A549 (cell line): ENCODE results near the gene FOXA1. TPM values are rescaled to one million over a fixed set of nuclear protein-coding genes. Genes with fewer than 3 reads are reported as not detected.

Experiments
- ATAC-seq, 2 experiments: fragments of 200-7000 bp in 1 of 2; fragments of >200 bp in 1 of 2; cut with Nextera tagmentation in 1 of 2; cut with Tn5 transposase in 1 of 2; 3 replicates each; pipeline versions ENCODE4 v1.8.0 to v1.9.1; 2018 to 2020; ENCODE audit warnings: mild to moderate bottlenecking in 1 of 2, moderate library complexity in 1 of 2
- CTCF ChIA-PET: fragments of 300-600 bp; sonication (Branson Sonifier 250); formaldehyde crosslinking; extraction: SDS; loops from one replicate; lab custom pipeline; 2021; ENCODE audit warnings: antibody characterized with exemption, inconsistent platforms; lab: Yijun Ruan, JAX
- POLR2A ChIA-PET: fragments of 350-600 bp; formaldehyde crosslinking; extraction: SDS; loops from one replicate; lab custom pipeline; 2021; ENCODE audit warnings: antibody characterized with exemption, inconsistent platforms; lab: Yijun Ruan, JAX
- DNase-seq, 2 experiments: peaks; one replicate each; pipeline versions ENCODE4 v3.0.0 to v3.0.0-alpha.2; 2011 to 2016; ENCODE audit warnings: low read depth in 1 of 2, low spot score in 1 of 2
- FAIRE-seq: peaks from 2 replicates; lab custom pipeline; 2011; peaks lifted over from hg19 to GRCh38; lab: Jason Lieb, UNC
- H3K27ac ChIP-seq, 2 experiments: fragments of >200 bp; sonication (Bioruptor Twin); formaldehyde crosslinking; 3 replicates each; pipeline ENCODE4 v1.5.1; 2016 to 2017
- H3K4me1 ChIP-seq: fragments of >200 bp; sonication (Bioruptor Twin); formaldehyde crosslinking; 3 replicates; pipeline ENCODE4 v1.6.1; 2016
- H3K4me2 ChIP-seq: fragments of >200 bp; sonication (Bioruptor Twin); formaldehyde crosslinking; 3 replicates; pipeline ENCODE4 v1.6.1; 2016
- H3K4me3 ChIP-seq: fragments of >200 bp; sonication (Bioruptor Twin); formaldehyde crosslinking; 3 replicates; pipeline ENCODE4 v1.5.1; 2016
- H3K9me3 ChIP-seq: fragments of >200 bp; sonication (Bioruptor Twin); formaldehyde crosslinking; 3 replicates; pipeline ENCODE4 v1.6.1; 2016
- CBX2 ChIP-seq: fragments of 200-600 bp; sonication (generic); IDR thresholded peaks from 2 replicates; pipeline ENCODE4 v1.6.1; 2016; ENCODE audit warnings: low read depth, mild to moderate bottlenecking, borderline replicate concordance
- CBX8 ChIP-seq: fragments of 200-600 bp; sonication (generic); IDR thresholded peaks from 2 replicates; pipeline ENCODE4 v1.6.1; 2016
- CHD4 ChIP-seq: fragments of 200-600 bp; sonication (generic); IDR thresholded peaks from 2 replicates; pipeline ENCODE4 v1.6.1; 2016; ENCODE audit warnings: antibody characterized with exemption, mild to moderate bottlenecking, borderline replicate concordance
- EHF ChIP-seq: fragments of 250-450 bp; sonication (Bioruptor Pico); IDR thresholded peaks from 2 replicates; pipeline ENCODE4 v1.5.0; 2020; ENCODE audit warnings: mild to moderate bottlenecking
- EP300 ChIP-seq, 2 experiments: fragments of >200 bp; sonication (Bioruptor Twin); formaldehyde crosslinking; IDR thresholded peaks; 2 replicates in 1 of 2; 3 replicates in 1 of 2; pipeline ENCODE4 v1.6.1; 2016 to 2017
- ESRRA ChIP-seq: fragments of 150-350 bp; IDR thresholded peaks from 2 replicates; pipeline ENCODE4 v1.6.1; 2014; ENCODE audit warnings: mild to moderate bottlenecking, low read length, borderline replicate concordance
- FOSL2 ChIP-seq, 2 experiments: fragments of 450-650 bp in 1 of 2; fragments of >200 bp in 1 of 2; sonication (Bioruptor Twin) in 1 of 2; formaldehyde crosslinking; IDR thresholded peaks; 2 replicates each; pipeline versions ENCODE4 v1.5.0 to v1.6.1; 2016 to 2020; ENCODE audit warnings: mild to moderate bottlenecking in 1 of 2, moderate library complexity in 1 of 2
- FOXS1 ChIP-seq: fragments of 250-450 bp; sonication (Bioruptor Pico); IDR thresholded peaks from 2 replicates; pipeline ENCODE4 v1.5.0; 2020; ENCODE audit warnings: mild to moderate bottlenecking, moderate library complexity
- GATA3 ChIP-seq: IDR thresholded peaks from 2 replicates; pipeline ENCODE4 v1.6.1; 2012; ENCODE audit warnings: borderline replicate concordance
- HEYL ChIP-seq: fragments of 250-450 bp; sonication (Bioruptor Pico); IDR thresholded peaks from 2 replicates; pipeline ENCODE4 v1.8.0; 2021; ENCODE audit warnings: mild to moderate bottlenecking, moderate library complexity
- HOXB13 ChIP-seq: fragments of 250-450 bp; sonication (Bioruptor Pico); IDR thresholded peaks from 2 replicates; pipeline ENCODE4 v1.5.0; 2020; ENCODE audit warnings: low read depth, mild to moderate bottlenecking, moderate library complexity
- HOXB5 ChIP-seq: fragments of 250-450 bp; sonication (Bioruptor Pico); IDR thresholded peaks from 2 replicates; pipeline ENCODE4 v1.5.0; 2020; ENCODE audit warnings: mild to moderate bottlenecking, moderate library complexity
- MAFK ChIP-seq: fragments of 450-650 bp; IDR thresholded peaks from 2 replicates; pipeline ENCODE4 v1.6.1; 2014; ENCODE audit not compliant: partially characterized antibody
- MAX ChIP-seq: IDR thresholded peaks from 2 replicates; pipeline ENCODE4 v1.6.1; 2012
- MYC ChIP-seq: IDR thresholded peaks from 2 replicates; pipeline ENCODE4 v1.6.1; 2012; ENCODE audit warnings: mild to moderate bottlenecking, inconsistent platforms, low read length, improper control_type of control experiment, borderline replicate concordance
- NFE2L2 ChIP-seq: fragments of 150-350 bp; conservative IDR thresholded peaks from 2 replicates; pipeline ENCODE4 v1.6.1; 2014; ENCODE audit warnings: low read length
- NPAS2 ChIP-seq: fragments of 250-450 bp; sonication (Bioruptor Pico); IDR thresholded peaks from 2 replicates; pipeline ENCODE4 v1.8.0; 2022; ENCODE audit warnings: mild to moderate bottlenecking, moderate library complexity, borderline replicate concordance
- PBX3 ChIP-seq: IDR thresholded peaks from 2 replicates; pipeline ENCODE4 v1.6.1; 2012
- POLR2A ChIP-seq: IDR thresholded peaks from 2 replicates; pipeline ENCODE4 v1.6.1; 2012; ENCODE audit warnings: mild to moderate bottlenecking, low read length
- RARB ChIP-seq: fragments of 250-450 bp; sonication (Bioruptor Pico); IDR thresholded peaks from 2 replicates; pipeline ENCODE4 v1.8.0; 2021; ENCODE audit warnings: mild to moderate bottlenecking, moderate library complexity
- RCOR1 ChIP-seq: fragments of 150-350 bp; IDR thresholded peaks from 2 replicates; pipeline ENCODE4 v1.6.1; 2014; ENCODE audit warnings: antibody characterized with exemption, low read length, low read depth
- RFX5 ChIP-seq: fragments of 450-650 bp; IDR thresholded peaks from 2 replicates; pipeline ENCODE4 v1.7.1; 2014; ENCODE audit warnings: antibody characterized with exemption, mild to moderate bottlenecking, moderate library complexity
- RNF2 ChIP-seq: fragments of 200-600 bp; sonication (generic); IDR thresholded peaks from 2 replicates; pipeline ENCODE4 v1.6.1; 2016; ENCODE audit warnings: low read depth, mild to moderate bottlenecking, antibody characterized with exemption, moderate library complexity, borderline replicate concordance
- ZC3H11A ChIP-seq: fragments of 450-650 bp; IDR thresholded peaks from 2 replicates; pipeline ENCODE4 v1.6.1; 2014; ENCODE audit warnings: antibody characterized with exemption, mild to moderate bottlenecking
- ZNF302 ChIP-seq: fragments of 250-450 bp; sonication (Bioruptor Pico); IDR thresholded peaks from 2 replicates; pipeline ENCODE4 v1.9.0; 2021; ENCODE audit warnings: inconsistent platforms, mild to moderate bottlenecking, moderate library complexity
- WGBS: methylation state at CpG from one replicate; pipeline ENCODE4 v1.1.6; 2017; ENCODE audit errors: missing lambda C conversion rate; 5-methylcytosine and 5-hydroxymethylcytosine counted together
- polyA plus RNA-seq, 4 experiments: library from polyadenylated mRNA; depleted of rRNA in 3 of 4; stranded (reverse); fragments of >200 nt; fragmentation: RNase III in 1 of 4; extraction: RNeasy Plus Mini Kit Qiagen cat#74134 plus additional on column Dnase treatment in 1 of 4; gene quantifications; 2 replicates in 3 of 4; 3 replicates in 1 of 4; pipeline ENCODE4 v1.2.3, GENCODE V29; 2011 to 2017
- TF ChIP-seq, protein P1 (sequence below): fragments of 450-650 bp; IDR thresholded peaks from 2 replicates; pipeline ENCODE4 v1.6.1; 2014; ENCODE audit warnings: antibody characterized with exemption
- TF ChIP-seq, protein P2 (sequence below): fragments of 150-350 bp; IDR thresholded peaks from 2 replicates; pipeline ENCODE4 v1.6.1; 2014; ENCODE audit warnings: low read depth, mild to moderate bottlenecking, low read length

The FOXA1 gene
- polyA plus RNA-seq, 2 of the 4 experiments (the other 2 are of a cell fraction) = 5.5 to 17.9 TPM

GRCh38 chr14:37598747-37599506 is 3.9 kb upstream of the FOXA1 start:
- no peak for ATAC-seq
- no peak for TF ChIP-seq EP300 (IDR thresholded peaks at IDR 0.05)
- TF ChIP-seq CBX2 = no peak
- no peak for TF ChIP-seq MAFK
- no peak for TF ChIP-seq MYC
- no peak for TF ChIP-seq EHF (CRISPR knock-in tag)
- no peak for TF ChIP-seq HOXB5
- no peak for TF ChIP-seq MAX
- TF ChIP-seq ZC3H11A = no peak
- no peak for TF ChIP-seq GATA3
- no peak for TF ChIP-seq ZNF302
- TF ChIP-seq CBX8 = no peak
- TF ChIP-seq NPAS2 (CRISPR knock-in tag) = no peak
- TF ChIP-seq, all 56 proteins: peak for 0
- ChIA-PET POLR2A (no interaction called here), CTCF (interaction anchor here (0.6 to 2.4 kb wide), 4 partner anchors 147 to 1262 kb away, joined by 4 to 15 read pairs (median 6); no protein-coding TSS in a partner anchor)
- no peaks in the 10 kb centered on the region for H3K9me3 ChIP-seq
- H3K4me1 ChIP-seq = peaks cover 23% of the 10 kb centered on the region
- FAIRE-seq = no peak
- no peak for DNase-seq
- 95% methylated on average over 36 of the region's 36 CpGs for WGBS
- no peak overlapping the region for H3K27ac ChIP-seq
- no peak overlapping the region for H3K4me2 ChIP-seq
- H3K4me3 ChIP-seq = no peak overlapping the region

GRCh38 chr14:37597914-37598746 is 3.1 kb upstream of the FOXA1 start:
- WGBS = 97% methylated on average over 41 of the region's 50 CpGs
- ATAC-seq = no peak
- TF ChIP-seq GATA3 (no peak), MAX (no peak), HEYL (CRISPR knock-in tag) (no peak), HOXB13 (no peak), RCOR1 (no peak), EHF (CRISPR knock-in tag) (no peak), ESRRA (no peak), FOSL2 (IDR thresholded peaks at IDR 0.05) (no peak), FOSL2 (CRISPR knock-in tag; IDR thresholded peaks at IDR 0.05) (no peak), PBX3 (no peak), RFX5 (no peak), RNF2 (no peak), CHD4 (no peak), POLR2A (no peak), FOXS1 (CRISPR knock-in tag) (no peak), CBX2 (no peak), RARB (CRISPR knock-in tag) (no peak), NFE2L2 (no peak)
- TF ChIP-seq, protein P1, sequence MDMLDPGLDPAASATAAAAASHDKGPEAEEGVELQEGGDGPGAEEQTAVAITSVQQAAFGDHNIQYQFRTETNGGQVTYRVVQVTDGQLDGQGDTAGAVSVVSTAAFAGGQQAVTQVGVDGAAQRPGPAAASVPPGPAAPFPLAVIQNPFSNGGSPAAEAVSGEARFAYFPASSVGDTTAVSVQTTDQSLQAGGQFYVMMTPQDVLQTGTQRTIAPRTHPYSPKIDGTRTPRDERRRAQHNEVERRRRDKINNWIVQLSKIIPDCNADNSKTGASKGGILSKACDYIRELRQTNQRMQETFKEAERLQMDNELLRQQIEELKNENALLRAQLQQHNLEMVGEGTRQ = no peak
- TF ChIP-seq, protein P2, sequence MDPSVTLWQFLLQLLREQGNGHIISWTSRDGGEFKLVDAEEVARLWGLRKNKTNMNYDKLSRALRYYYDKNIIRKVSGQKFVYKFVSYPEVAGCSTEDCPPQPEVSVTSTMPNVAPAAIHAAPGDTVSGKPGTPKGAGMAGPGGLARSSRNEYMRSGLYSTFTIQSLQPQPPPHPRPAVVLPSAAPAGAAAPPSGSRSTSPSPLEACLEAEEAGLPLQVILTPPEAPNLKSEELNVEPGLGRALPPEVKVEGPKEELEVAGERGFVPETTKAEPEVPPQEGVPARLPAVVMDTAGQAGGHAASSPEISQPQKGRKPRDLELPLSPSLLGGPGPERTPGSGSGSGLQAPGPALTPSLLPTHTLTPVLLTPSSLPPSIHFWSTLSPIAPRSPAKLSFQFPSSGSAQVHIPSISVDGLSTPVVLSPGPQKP = no peak
- Histone ChIP-seq H3K4me1 (peaks cover 23% of the 10 kb centered on the region), H3K4me3 (no peak overlapping the region), H3K27ac (no peak overlapping the region), H3K9me3 (no peaks in the 10 kb centered on the region), H3K4me2 (no peak overlapping the region)
- POLR2A ChIA-PET = no interaction called here
- no peak for DNase-seq
- no peak for FAIRE-seq
- CTCF ChIA-PET = interaction anchor here (2.0 to 2.4 kb wide), 2 partner anchors 352 to 368 kb away, joined by 5 to 15 read pairs; no protein-coding TSS in a partner anchor
